ENCODE measurements around the gene CFAP54. TPM values are rescaled to one million over a fixed set of nuclear protein-coding genes. Genes with fewer than 3 reads are reported as not detected.
"Not testable (repeated sequence)": the region's sequence is repeated elsewhere in the genome, so short reads cannot be mapped to it uniquely, and the experiment has no call there.

Gene CFAP54
- polyA plus RNA-seq, 1 of the 3 experiments (the other 2 are of a cell fraction): 0.87 TPM

DNA sequence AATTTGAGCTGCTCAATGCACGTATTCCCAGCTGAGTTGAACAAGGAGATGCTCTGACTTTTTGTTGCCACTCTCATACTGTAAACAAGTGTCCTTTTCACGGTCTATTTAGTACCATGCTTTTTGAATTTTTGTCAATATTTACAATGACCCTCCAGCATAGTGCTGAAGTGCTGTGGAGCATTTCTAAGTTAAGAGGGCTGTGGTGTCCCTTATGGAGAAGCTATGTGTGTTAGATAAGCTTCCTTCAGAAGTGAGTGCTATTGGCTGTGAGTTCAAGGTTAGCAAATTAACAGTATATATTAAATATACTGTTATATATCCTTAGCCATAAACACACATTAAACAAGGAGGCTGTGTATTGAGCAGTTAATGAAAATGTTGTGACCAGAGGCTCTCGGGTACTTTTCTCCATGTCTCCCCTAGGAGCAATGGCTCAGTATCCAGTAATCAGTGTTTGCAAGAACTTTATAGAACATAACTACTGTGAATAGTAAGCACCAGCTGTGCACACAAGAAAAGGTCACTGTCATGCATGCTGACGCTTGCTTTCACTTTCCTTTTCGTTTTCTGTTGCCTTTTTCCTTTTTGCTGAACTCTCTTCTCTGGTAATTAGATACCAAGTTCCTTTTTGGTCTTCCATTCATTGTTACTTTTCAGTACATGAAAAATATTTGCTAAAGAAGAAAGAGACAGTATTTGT, 230.4 kb downstream of the CFAP54 start:
- Histone ChIP-seq H3K36me3 (replicated peaks in 1 of 2; ENCODE audit: control insufficient read depth in 1 of 2, insufficient read depth in 2 of 2, low read length in 1 of 2) (no peaks in the 10 kb centered on the region), H2AFZ (ENCODE audit: low read depth) (peak overlapping the region; percentile 61; the same call in 1 of the 2 replicates), H3K4me2 (peak overlapping the region; percentile 16), H3K9me3 (no peaks in the 10 kb centered on the region), H3K27ac (ENCODE audit: low read depth in 2 of 2, low read length in 1 of 2) (no peak overlapping the region), H3F3A (replicated peaks; ENCODE audit: insufficient read depth) (no peaks in the 10 kb centered on the region), H3K27me3 (ENCODE audit: insufficient read depth) (no peaks in the 10 kb centered on the region), H4K20me1 (ENCODE audit: insufficient read depth) (no peaks in the 10 kb centered on the region), H3K79me2 (ENCODE audit: insufficient read depth) (no peaks in the 10 kb centered on the region), H3K9me2 (no peaks in the 10 kb centered on the region), H3K4me3 (ENCODE audit: low read depth in 2 of 2, low read length in 1 of 2) (peak overlapping the region; percentile 28 to 39; a peak in 3 of 4 replicates), H3K9ac (no peak overlapping the region), H3K4me1 (ENCODE audit: control insufficient read depth in 1 of 2, insufficient read depth in 2 of 2, low read depth in 1 of 2, low read length in 1 of 2) (no peaks in the 10 kb centered on the region)
- ChIA-PET POLR2A (no interaction called here), CTCF (interaction anchor here (1.3 kb wide), 1 partner anchor 17 kb away, joined by 3 read pairs; no protein-coding TSS in a partner anchor)
- TF ChIP-seq RFX5 (IDR thresholded peaks at IDR 0.05; ENCODE audit: low read length) (no peak), MEF2A (IDR thresholded peaks at IDR 0.05; ENCODE audit: borderline replicate concordance, low read depth) (no peak), EP300 (IDR thresholded peaks at IDR 0.05; ENCODE audit: borderline replicate concordance in 1 of 2, low read depth in 1 of 2, low read length in 1 of 2) (no peak), TEAD4 (IDR thresholded peaks at IDR 0.05; ENCODE audit: borderline replicate concordance, insufficient read depth) (no peak), GABPA (IDR thresholded peaks at IDR 0.05; ENCODE audit: low read depth) (no peak), FOSL2 (IDR thresholded peaks at IDR 0.05; ENCODE audit: borderline replicate concordance, low read depth) (no peak), CHD2 (IDR thresholded peaks at IDR 0.05; ENCODE audit: low read length, partially characterized antibody) (no peak), POLR2AphosphoS5 (IDR thresholded peaks at IDR 0.05; ENCODE audit: low read depth, low read length) (no peak), RAD21 (IDR thresholded peaks at IDR 0.05; ENCODE audit: low read length) (no peak), JUND (IDR thresholded peaks at IDR 0.05) (no peak), RCOR1 (IDR thresholded peaks at IDR 0.05; ENCODE audit: low read length) (no peak), ELF1 (IDR thresholded peaks at IDR 0.05) (no peak), FOXJ3 (CRISPR knock-in tag; IDR thresholded peaks at IDR 0.05) (no peak), NFIC (IDR thresholded peaks at IDR 0.05; ENCODE audit: borderline replicate concordance) (no peak)
- TF ChIP-seq, protein P1, sequence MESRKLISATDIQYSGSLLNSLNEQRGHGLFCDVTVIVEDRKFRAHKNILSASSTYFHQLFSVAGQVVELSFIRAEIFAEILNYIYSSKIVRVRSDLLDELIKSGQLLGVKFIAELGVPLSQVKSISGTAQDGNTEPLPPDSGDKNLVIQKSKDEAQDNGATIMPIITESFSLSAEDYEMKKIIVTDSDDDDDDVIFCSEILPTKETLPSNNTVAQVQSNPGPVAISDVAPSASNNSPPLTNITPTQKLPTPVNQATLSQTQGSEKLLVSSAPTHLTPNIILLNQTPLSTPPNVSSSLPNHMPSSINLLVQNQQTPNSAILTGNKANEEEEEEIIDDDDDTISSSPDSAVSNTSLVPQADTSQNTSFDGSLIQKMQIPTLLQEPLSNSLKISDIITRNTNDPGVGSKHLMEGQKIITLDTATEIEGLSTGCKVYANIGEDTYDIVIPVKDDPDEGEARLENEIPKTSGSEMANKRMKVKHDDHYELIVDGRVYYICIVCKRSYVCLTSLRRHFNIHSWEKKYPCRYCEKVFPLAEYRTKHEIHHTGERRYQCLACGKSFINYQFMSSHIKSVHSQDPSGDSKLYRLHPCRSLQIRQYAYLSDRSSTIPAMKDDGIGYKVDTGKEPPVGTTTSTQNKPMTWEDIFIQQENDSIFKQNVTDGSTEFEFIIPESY (IDR thresholded peaks at IDR 0.05; ENCODE audit: borderline replicate concordance, low read depth): no peak
- no peak for DNase-seq
- 34% methylated on average over 5 of the region's 5 CpGs for WGBS (ENCODE audit: low lambda C conversion rate)

- H3K36me3 ChIP-seq (replicated peaks in 1 of 2; ENCODE audit: control insufficient read depth in 1 of 2, insufficient read depth in 2 of 2, low read length in 1 of 2): no peaks in the 10 kb centered on the region
- H3K27me3 ChIP-seq (ENCODE audit: insufficient read depth): no peaks in the 10 kb centered on the region
- peak overlapping the region; percentile 16 for H3K4me2 ChIP-seq
- H3K4me1 ChIP-seq (ENCODE audit: control insufficient read depth in 1 of 2, insufficient read depth in 2 of 2, low read depth in 1 of 2, low read length in 1 of 2): no peaks in the 10 kb centered on the region
- H3F3A ChIP-seq (replicated peaks; ENCODE audit: insufficient read depth): no peaks in the 10 kb centered on the region
- H3K9me3 ChIP-seq: no peaks in the 10 kb centered on the region
- no peak for DNase-seq
- no peak overlapping the region for H3K27ac ChIP-seq (ENCODE audit: low read depth in 2 of 2, low read length in 1 of 2)
- POLR2A ChIA-PET: no interaction called here
- no peaks in the 10 kb centered on the region for H3K79me2 ChIP-seq (ENCODE audit: insufficient read depth)
- CTCF ChIA-PET: interaction anchor here (1.2 to 1.3 kb wide), 2 partner anchors 14 to 17 kb away, joined by 3 read pairs; no protein-coding TSS in a partner anchor
- WGBS (ENCODE audit: low lambda C conversion rate): 74% methylated on average over 9 of the region's 9 CpGs
- no peak overlapping the region for H3K9ac ChIP-seq
- TF ChIP-seq, protein P2, sequence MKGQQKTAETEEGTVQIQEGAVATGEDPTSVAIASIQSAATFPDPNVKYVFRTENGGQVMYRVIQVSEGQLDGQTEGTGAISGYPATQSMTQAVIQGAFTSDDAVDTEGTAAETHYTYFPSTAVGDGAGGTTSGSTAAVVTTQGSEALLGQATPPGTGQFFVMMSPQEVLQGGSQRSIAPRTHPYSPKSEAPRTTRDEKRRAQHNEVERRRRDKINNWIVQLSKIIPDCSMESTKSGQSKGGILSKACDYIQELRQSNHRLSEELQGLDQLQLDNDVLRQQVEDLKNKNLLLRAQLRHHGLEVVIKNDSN (IDR thresholded peaks at IDR 0.05; ENCODE audit: borderline replicate concordance, low read depth): no peak
- no peak for TF ChIP-seq SMC3 (IDR thresholded peaks at IDR 0.05; ENCODE audit: low read depth, low read length)
- 0 out of 2 replicates have a peak, but pooled peaks have one; percentile 12 for TF ChIP-seq CTCF (IDR thresholded peaks at IDR 0.05)
- H4K20me1 ChIP-seq (ENCODE audit: insufficient read depth): no peaks in the 10 kb centered on the region
- H3K4me3 ChIP-seq (ENCODE audit: low read depth in 2 of 2, low read length in 1 of 2): peak overlapping the region; percentile 28 to 39; a peak in 3 of 4 replicates
- peak overlapping the region; percentile 61; the same call in 1 of the 2 replicates for H2AFZ ChIP-seq (ENCODE audit: low read depth)
- no peaks in the 10 kb centered on the region for H3K9me2 ChIP-seq
Measured at GRCh38 chr12:96720363-96720705, 231.0 kb downstream of the CFAP54 start.

GRCh38 chr12:96729466-96729865, 240.1 kb downstream of the CFAP54 start:
- CTCF ChIA-PET; H3K27ac ChIP-seq (ENCODE audit: low read depth in 2 of 2, low read length in 1 of 2); H4K20me1 ChIP-seq (ENCODE audit: insufficient read depth); POLR2A ChIA-PET; H3K79me2 ChIP-seq (ENCODE audit: insufficient read depth); H3K4me3 ChIP-seq (ENCODE audit: low read depth in 2 of 2, low read length in 1 of 2); H3K36me3 ChIP-seq (replicated peaks in 1 of 2; ENCODE audit: control insufficient read depth in 1 of 2, insufficient read depth in 2 of 2, low read length in 1 of 2); H3K9me3 ChIP-seq; H3K27me3 ChIP-seq (ENCODE audit: insufficient read depth); H3K9me2 ChIP-seq; H3F3A ChIP-seq (replicated peaks; ENCODE audit: insufficient read depth); DNase-seq; H3K4me1 ChIP-seq (ENCODE audit: control insufficient read depth in 1 of 2, insufficient read depth in 2 of 2, low read depth in 1 of 2, low read length in 1 of 2); H2AFZ ChIP-seq (ENCODE audit: low read depth); H3K4me2 ChIP-seq; H3K9ac ChIP-seq: not testable (repeated sequence)
- 54% methylated on average over 12 of the region's 23 CpGs for WGBS (ENCODE audit: low lambda C conversion rate)
